Measurements from ENCODE around the gene ZFP90. TPM values are rescaled to one million over a fixed set of nuclear protein-coding genes. Genes with fewer than 3 reads are reported as not detected.

The ZFP90 gene
- total RNA-seq, 1 experiment from 2014 or later, result 21.8 TPM

GRCh38 chr16:68508013-68508412, 31.1 kb upstream of the ZFP90 start:
- H3K9me3 ChIP-seq (ENCODE audit: control insufficient read depth in 1 of 2, insufficient read depth in 1 of 2, low read depth in 1 of 2, low read length in 2 of 2), result no peaks in the 10 kb centered on the region
- no peaks in the 10 kb centered on the region for H4K20me1 ChIP-seq (ENCODE audit: insufficient read depth)
- ChIA-PET POLR2A (no interaction called here), RAD21 (ENCODE audit: low non-redundant PET in 1 of 2, low total read pairs in 2 of 2, uncharacterized antibody in 2 of 2, unreplicated experiment in 2 of 2) (no interaction called here), CTCF (interaction anchor here (1.1 kb wide), 1 partner anchor 112 kb away, joined by 3 read pairs; no protein-coding TSS in a partner anchor)
- H3K4me2 ChIP-seq (ENCODE audit: low read length), result no peak overlapping the region
- H3K4me3 ChIP-seq (replicated peaks in 1 of 2; ENCODE audit: low read depth in 1 of 2, low read length in 2 of 2), result no peak overlapping the region
- no peaks in the 10 kb centered on the region for H3K9me2 ChIP-seq (ENCODE audit: insufficient read depth)
- H3K27me3 ChIP-seq (ENCODE audit: insufficient read depth, low read length), result peaks cover 3% of the 10 kb centered on the region; the same call in 1 of the 2 replicates
- no peak overlapping the region for H2AFZ ChIP-seq (ENCODE audit: low read depth, low read length, poor library complexity, severe bottlenecking)
- no TSS peak for BruUV-seq (replicated peaks)
- DNase-seq (ENCODE audit: low read depth, low spot score) (no peak), ATAC-seq (no peak)
- peaks cover 0 to 6% of the 10 kb centered on the region in 2 experiments; a peak in 1 of 4 replicates for H3K4me1 ChIP-seq (ENCODE audit: control insufficient read depth in 1 of 2, insufficient read depth in 2 of 2, low read length in 2 of 2)
- no peak overlapping the region for H3K27ac ChIP-seq (ENCODE audit: low read depth, low read length)
- H3K79me2 ChIP-seq (ENCODE audit: insufficient read depth, low read length), result no peaks in the 10 kb centered on the region
- no peaks in the 10 kb centered on the region for H3K36me3 ChIP-seq (ENCODE audit: control insufficient read depth in 1 of 2, insufficient read depth in 2 of 2, low read length in 2 of 2)
- intact Hi-C loops (cut with micrococcal nuclease), result no loop called here
- no peak for TF ChIP-seq SRF (IDR thresholded peaks at IDR 0.05; ENCODE audit: low read depth)
- TF ChIP-seq ZFX (IDR thresholded peaks at IDR 0.05), result no peak
- no peak for TF ChIP-seq POLR2AphosphoS5 (IDR thresholded peaks at IDR 0.05; ENCODE audit: low read depth, low read length)
- no peak for TF ChIP-seq EZH2phosphoT487 (IDR thresholded peaks at IDR 0.05; ENCODE audit: borderline replicate concordance)
- TF ChIP-seq CEBPB (IDR thresholded peaks at IDR 0.05; ENCODE audit: low read depth), result no peak
- TF ChIP-seq REST (IDR thresholded peaks at IDR 0.05; ENCODE audit: low read depth), result no peak
- TF ChIP-seq ELF1 (IDR thresholded peaks at IDR 0.05; ENCODE audit: borderline replicate concordance, low read depth), result no peak
- TF ChIP-seq MAX (IDR thresholded peaks at IDR 0.05), result no peak
- TF ChIP-seq ZNF274 (IDR thresholded peaks at IDR 0.05; ENCODE audit: low read depth, low read length), result no peak
- no peak for TF ChIP-seq ZBTB33 (IDR thresholded peaks at IDR 0.05; ENCODE audit: extremely low read depth, insufficient replicate concordance, low read length)
- TF ChIP-seq SIN3A (IDR thresholded peaks at IDR 0.05; ENCODE audit: low read depth), result no peak
- TF ChIP-seq, protein P1, sequence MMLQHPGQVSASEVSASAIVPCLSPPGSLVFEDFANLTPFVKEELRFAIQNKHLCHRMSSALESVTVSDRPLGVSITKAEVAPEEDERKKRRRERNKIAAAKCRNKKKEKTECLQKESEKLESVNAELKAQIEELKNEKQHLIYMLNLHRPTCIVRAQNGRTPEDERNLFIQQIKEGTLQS (IDR thresholded peaks at IDR 0.05), result no peak
- TF ChIP-seq FOSL1 (IDR thresholded peaks at IDR 0.05; ENCODE audit: low read depth), result no peak
- no peak overlapping the region for H3K9ac ChIP-seq (ENCODE audit: low read length)
